GM13976 (cell line): Measurements from ENCODE around the gene TJAP1.

ENCODE experiments used
- DNase-seq: peaks from one replicate; pipeline ENCODE4 v3.0.0; 2012; ENCODE audit warnings: low spot score
- CTCF ChIP-seq: IDR thresholded peaks from 2 replicates; pipeline ENCODE4 v1.5.1; 2012; ENCODE audit warnings: borderline replicate concordance, mild to moderate bottlenecking; ENCODE audit not compliant: insufficient read depth; ENCODE audit errors: extremely low read depth, missing control alignments, control extremely low read depth
- in situ Hi-C: fragments of 300-500 bp; cut with MboI; formaldehyde crosslinking; loops from one replicate; pipeline ENCODE4 v1.12.0; 2022; ENCODE audit warnings: low sequenced_read_pairs, mixed read lengths, inconsistent platforms; ENCODE audit not compliant: unreplicated experiment

Gene TJAP1

GRCh38 chr6:43547222-43547621 is 69.9 kb downstream of the TJAP1 start:
- peak; percentile 45 for DNase-seq
- in situ Hi-C loops: no loop called here

More at GRCh38 chr6:43547222-43547621, 69.9 kb downstream of the TJAP1 start:
- no peak for TF ChIP-seq CTCF
